Measurements from ENCODE around the gene IL15RA.

- no peak for TF ChIP-seq EZH2 (IDR thresholded peaks at IDR 0.05; ENCODE audit: borderline replicate concordance, low read length)
- TF ChIP-seq CTCF (conservative IDR thresholded peaks at IDR 0.05 in 1 of 2, IDR thresholded peaks at IDR 0.05 in 1 of 2; ENCODE audit: extremely low read depth in 1 of 2, insufficient read depth in 1 of 2, low read depth in 1 of 2, low read length in 2 of 2): no peak
These were observed 25.5 kb downstream of the IL15RA start for GRCh38 chr10:5951721-5952407.

All from mammary epithelial cell (primary cell).